Neuronal stem cell (in vitro differentiated cells): ENCODE data around the gene PRXL2B.

ENCODE experiments used
- DNase-seq: peaks from one replicate; pipeline ENCODE4 v3.0.0-alpha.2; 2013; ENCODE audit warnings: low spot score
- H2AFZ ChIP-seq: one replicate; pipeline ENCODE4 v1.6.1; 2013; ENCODE audit warnings: mild to moderate bottlenecking, low read length, inconsistent platforms
- H2AK5ac ChIP-seq: 2 replicates; pipeline ENCODE4 v1.6.1; 2013; ENCODE audit warnings: low read depth, mild to moderate bottlenecking, inconsistent platforms, low read length, moderate library complexity, mixed read lengths
- H2BK120ac ChIP-seq: 2 replicates; pipeline ENCODE4 v1.6.1; 2013; ENCODE audit warnings: low read depth, mild to moderate bottlenecking, inconsistent platforms, low read length, moderate library complexity, mixed read lengths
- H2BK12ac ChIP-seq: one replicate; pipeline ENCODE4 v1.6.1; 2013; ENCODE audit warnings: low read length, inconsistent platforms
- H2BK15ac ChIP-seq: 2 replicates; pipeline ENCODE4 v1.6.1; 2013; ENCODE audit warnings: mild to moderate bottlenecking, low read length, inconsistent platforms, mixed read lengths
- H2BK5ac ChIP-seq: one replicate; pipeline ENCODE4 v1.6.1; 2013; ENCODE audit warnings: inconsistent platforms, mild to moderate bottlenecking, low read length, moderate library complexity
- H3K14ac ChIP-seq: one replicate; pipeline ENCODE4 v1.6.1; 2013; ENCODE audit warnings: low read length, inconsistent platforms
- H3K18ac ChIP-seq: 2 replicates; pipeline ENCODE4 v1.6.1; 2013; ENCODE audit warnings: low read length, inconsistent platforms
- H3K23ac ChIP-seq: 2 replicates; pipeline ENCODE4 v1.6.1; 2013; ENCODE audit warnings: low read depth, mild to moderate bottlenecking, mixed read lengths, low read length, inconsistent platforms; ENCODE audit not compliant: poor library complexity
- H3K27ac ChIP-seq: replicated peaks from 3 replicates; pipeline ENCODE4 v1.5.1; 2013; ENCODE audit warnings: low read length, inconsistent platforms
- H3K27me3 ChIP-seq, 3 experiments: 2 replicates each; pipeline ENCODE4 v1.6.1; 2013; ENCODE audit warnings: low read length in 3 of 3, mild to moderate bottlenecking in 2 of 3, inconsistent platforms in 1 of 3, low read depth in 1 of 3, mixed read lengths in 1 of 3, moderate library complexity in 1 of 3; ENCODE audit not compliant: control insufficient read depth in 3 of 3, insufficient read depth in 3 of 3
- H3K36me3 ChIP-seq, 2 donors: replicated peaks in 1 of 2; 2 replicates each; pipeline ENCODE4 v1.6.1; 2013; ENCODE audit warnings: low read length in 2 of 2; ENCODE audit not compliant: control insufficient read depth in 2 of 2, insufficient read depth in 2 of 2
- H3K4ac ChIP-seq: 2 replicates; pipeline ENCODE4 v1.6.1; 2013; ENCODE audit warnings: inconsistent platforms, mild to moderate bottlenecking, low read length, moderate library complexity
- H3K4me1 ChIP-seq, 2 donors: 1 replicate in 1 of 2; 2 replicates in 1 of 2; pipeline ENCODE4 v1.6.1; 2013; ENCODE audit warnings: low read length in 2 of 2, low read depth in 1 of 2; ENCODE audit not compliant: control insufficient read depth in 2 of 2, insufficient read depth in 1 of 2
- H3K4me2 ChIP-seq: one replicate; pipeline ENCODE4 v1.6.1; 2013; ENCODE audit warnings: mild to moderate bottlenecking, low read length, inconsistent platforms; ENCODE audit not compliant: insufficient read depth, poor library complexity, severe bottlenecking
- H3K4me3 ChIP-seq, 2 donors: 2 replicates each; pipeline ENCODE4 v1.5.1; 2013; ENCODE audit warnings: low read length in 2 of 2, mild to moderate bottlenecking in 2 of 2, inconsistent platforms in 1 of 2, moderate library complexity in 1 of 2
- H3K79me1 ChIP-seq: one replicate; pipeline ENCODE4 v1.6.1; 2013; ENCODE audit warnings: low read depth, mild to moderate bottlenecking, inconsistent platforms, low read length, moderate library complexity
- H3K9ac ChIP-seq: one replicate; pipeline ENCODE4 v1.6.1; 2013; ENCODE audit warnings: mild to moderate bottlenecking, low read depth, low read length, inconsistent platforms; ENCODE audit not compliant: poor library complexity
- H3K9me3 ChIP-seq, 2 donors: replicated peaks in 1 of 2; 2 replicates each; pipeline versions ENCODE3 to v1.6.1; 2013; ENCODE audit warnings: low read length in 2 of 2, mild to moderate bottlenecking in 2 of 2, inconsistent platforms in 1 of 2, low read depth in 1 of 2, mixed read lengths in 1 of 2, moderate library complexity in 1 of 2; ENCODE audit not compliant: control insufficient read depth in 2 of 2, insufficient read depth in 1 of 2
- H4K8ac ChIP-seq: one replicate; pipeline ENCODE4 v1.6.1; 2013; ENCODE audit warnings: low read depth, mild to moderate bottlenecking, inconsistent platforms, low read length, moderate library complexity
- H4K91ac ChIP-seq: one replicate; pipeline ENCODE4 v1.6.1; 2013; ENCODE audit warnings: low read length, low read depth, mild to moderate bottlenecking, inconsistent platforms; ENCODE audit not compliant: poor library complexity
- WGBS, 2 donors: extraction: QIAGEN DNeasy Blood & Tissue Kit; methylation state at CpG; one replicate each; pipeline ENCODE4 v1.1.7; 2013; ENCODE audit warnings: missing lambda C conversion rate in 2 of 2, mixed read lengths in 1 of 2; ENCODE audit not compliant: insufficient read length in 2 of 2, insufficient replicate concordance in 1 of 2; ENCODE audit errors: extremely low coverage in 2 of 2; 5-methylcytosine and 5-hydroxymethylcytosine counted together

Gene PRXL2B

DNA sequence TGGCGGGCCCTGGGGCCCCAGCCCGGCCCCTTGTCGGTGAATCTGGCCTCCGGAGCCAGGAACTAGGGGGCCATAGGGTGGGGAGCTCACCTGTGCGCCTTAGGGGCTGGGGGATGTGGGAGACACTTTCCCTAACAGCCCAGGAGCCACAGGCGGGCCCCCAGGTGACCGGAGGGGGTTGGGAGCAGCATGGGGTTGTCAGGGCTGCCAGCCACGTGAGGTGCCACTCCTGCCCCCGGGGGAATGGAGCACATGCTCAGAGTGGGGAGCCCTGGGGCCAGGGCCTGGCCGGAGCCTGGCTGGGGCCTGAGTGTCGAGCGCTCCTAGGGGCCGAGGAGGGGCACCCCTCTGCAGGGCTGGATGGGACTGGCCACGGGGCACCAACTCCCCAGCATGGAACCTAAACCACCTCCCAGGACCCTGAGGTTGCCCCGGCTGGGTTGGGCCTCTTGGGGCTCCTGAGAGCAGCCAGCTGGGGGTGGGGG, 19.9 kb downstream of the PRXL2B start:
- H3K23ac ChIP-seq: peak overlapping the region; percentile 73
- no peak for DNase-seq

GRCh38 chr1:2606881-2607621, 20.5 kb downstream of the PRXL2B start:
- Histone ChIP-seq H3K36me3 (no peaks in the 10 kb centered on the region), H3K4ac (no peak overlapping the region), H2BK15ac (peak overlapping the region; percentile 94), H3K27ac (no peak overlapping the region), H3K4me2 (no peak overlapping the region), H2BK12ac (peak overlapping the region; percentile 97), H3K9me3 (no peaks in the 10 kb centered on the region), H2BK120ac (peak overlapping the region; percentile 72), H3K4me3 (no peak overlapping the region), H3K23ac (peak overlapping the region; percentile 73), H3K9ac (no peak overlapping the region), H3K27me3 (peaks cover 0 to 45% (median 2%) of the 10 kb centered on the region in 3 experiments), H3K79me1 (no peaks in the 10 kb centered on the region), H4K91ac (no peak overlapping the region), H2BK5ac (peak overlapping the region; percentile 24), H2AK5ac (peak overlapping the region; percentile 98), H3K14ac (peak overlapping the region; percentile 56), H4K8ac (no peak overlapping the region), H3K18ac (peak overlapping the region; percentile 84), H3K4me1 (peaks cover 0 to 9% of the 10 kb centered on the region in 2 donors), H2AFZ (no peak overlapping the region)
- DNase-seq: no peak
- WGBS, 2 donors: no CpG with 5 or more reads among the region's 36 CpGs

More for the DNA sequence above, 19.9 kb downstream of the PRXL2B start:
- H2AFZ ChIP-seq: no peak overlapping the region
- peaks cover 0 to 8% of the 10 kb centered on the region in 2 donors for H3K4me1 ChIP-seq
- H3K4me3 ChIP-seq: no peak overlapping the region
- H3K9ac ChIP-seq: peak overlapping the region; percentile 4
- H3K18ac ChIP-seq: peak overlapping the region; percentile 71
- H2BK15ac ChIP-seq: peak overlapping the region; percentile 64
- H3K79me1 ChIP-seq: no peaks in the 10 kb centered on the region
- peak overlapping the region; percentile 24 for H2BK5ac ChIP-seq
- no peak overlapping the region for H3K4me2 ChIP-seq
- peaks cover 0 to 51% (median 4%) of the 10 kb centered on the region in 3 experiments for H3K27me3 ChIP-seq
- peak overlapping the region; percentile 97 for H2BK12ac ChIP-seq
- no peak overlapping the region for H3K27ac ChIP-seq
- peak overlapping the region; percentile 98 for H2AK5ac ChIP-seq
- peak overlapping the region; percentile 31 for H2BK120ac ChIP-seq
- H4K8ac ChIP-seq: no peak overlapping the region
- no peaks in the 10 kb centered on the region for H3K9me3 ChIP-seq
- no peak overlapping the region for H3K14ac ChIP-seq
- WGBS, 2 donors: no CpG with 5 or more reads among the region's 15 CpGs
- H3K36me3 ChIP-seq: no peaks in the 10 kb centered on the region
- no peak overlapping the region for H3K4ac ChIP-seq
- no peak overlapping the region for H4K91ac ChIP-seq

DNA sequence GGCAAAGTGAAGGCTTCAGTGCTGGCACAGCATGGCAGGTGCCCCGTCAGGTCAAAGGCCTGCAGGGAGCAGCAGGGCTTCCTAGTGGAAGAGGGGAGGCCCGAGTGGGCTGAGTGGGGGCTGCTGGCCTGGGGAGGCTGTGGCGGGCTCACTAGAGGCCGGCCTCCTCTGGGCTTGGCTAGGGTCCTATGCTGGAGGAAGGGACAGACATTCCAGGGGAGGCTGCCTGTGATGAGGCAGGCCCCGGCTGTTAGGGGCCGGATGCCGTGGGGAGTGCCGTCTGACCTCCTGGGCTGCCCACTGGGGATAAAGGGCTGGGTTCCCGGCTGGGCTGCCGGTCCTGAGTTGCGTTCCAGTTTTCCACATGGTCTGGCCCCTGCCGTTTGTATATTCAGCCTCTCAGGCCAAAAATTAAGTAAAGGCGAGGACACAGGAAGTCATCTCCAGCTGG, 21.1 kb downstream of the PRXL2B start:
- peak overlapping the region; percentile 98 for H2AK5ac ChIP-seq
- H3K4me1 ChIP-seq: peaks cover 0 to 9% of the 10 kb centered on the region in 2 donors
- H3K14ac ChIP-seq: peak overlapping the region; percentile 4
- H2AFZ ChIP-seq: no peak overlapping the region
- H4K91ac ChIP-seq: no peak overlapping the region
- peak overlapping the region; percentile 58 for H2BK12ac ChIP-seq
- no CpG with 5 or more reads among the region's 13 CpGs for WGBS, 2 donors
- H3K9me3 ChIP-seq: no peaks in the 10 kb centered on the region
- peak overlapping the region; percentile 94 for H2BK15ac ChIP-seq
- peak overlapping the region; percentile 72 for H2BK120ac ChIP-seq
- H4K8ac ChIP-seq: no peak overlapping the region
- no peaks in the 10 kb centered on the region for H3K36me3 ChIP-seq
- no peak overlapping the region for H3K4me3 ChIP-seq
- H3K23ac ChIP-seq: no peak overlapping the region
- H3K4me2 ChIP-seq: no peak overlapping the region
- peaks cover 0 to 39% (median 2%) of the 10 kb centered on the region in 3 experiments for H3K27me3 ChIP-seq
- H3K79me1 ChIP-seq: no peaks in the 10 kb centered on the region
- peak overlapping the region; percentile 44 for H3K9ac ChIP-seq
- no peak overlapping the region for H3K27ac ChIP-seq
- H3K18ac ChIP-seq: peak overlapping the region; percentile 84
- DNase-seq: no peak
- no peak overlapping the region for H3K4ac ChIP-seq
- no peak overlapping the region for H2BK5ac ChIP-seq

DNA sequence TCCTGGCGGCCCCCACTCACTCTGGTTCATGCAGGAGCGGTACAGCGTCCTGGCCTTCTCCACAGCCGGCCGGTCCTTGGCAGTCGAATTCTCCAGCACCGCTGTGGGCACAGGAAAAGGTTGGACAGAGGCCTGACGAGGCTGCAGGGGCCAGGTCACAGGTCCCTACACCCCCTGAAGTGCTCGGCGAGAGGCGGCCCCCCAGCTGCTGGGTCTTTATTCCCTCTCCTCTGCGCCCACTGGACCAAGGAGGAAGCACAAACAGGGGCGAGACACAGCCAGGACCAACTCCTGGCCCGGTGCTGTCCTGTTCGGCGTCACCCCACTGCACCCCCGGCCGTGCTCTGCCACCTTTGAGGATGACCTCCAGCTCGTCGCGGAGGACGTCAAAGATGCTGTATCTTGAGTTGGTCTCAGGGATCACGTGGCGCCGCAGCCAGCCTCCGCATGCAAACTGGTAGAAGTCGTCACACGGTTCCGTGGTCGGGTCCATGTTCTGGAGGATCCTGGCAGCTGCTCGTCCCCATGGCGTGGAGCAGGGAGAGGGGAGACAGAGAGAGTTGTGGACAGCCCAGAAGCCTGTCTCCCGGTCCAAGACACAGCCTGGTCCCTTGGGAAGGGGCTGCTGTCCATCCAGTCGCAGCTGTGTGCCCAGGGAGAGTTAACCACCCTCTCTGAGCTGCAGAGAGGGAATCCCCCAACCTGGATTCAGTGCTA, 22.9 kb downstream of the PRXL2B start:
- no peak overlapping the region for H3K4me3 ChIP-seq
- no peak overlapping the region for H3K27ac ChIP-seq
- H3K14ac ChIP-seq: peak overlapping the region; percentile 67
- peak overlapping the region; percentile 77 for H3K23ac ChIP-seq
- peak overlapping the region; percentile 32 for H4K8ac ChIP-seq
- peak overlapping the region; percentile 89 for H2BK12ac ChIP-seq
- no CpG with 5 or more reads among the region's 34 CpGs for WGBS, 2 donors
- no peak for DNase-seq
- H2AFZ ChIP-seq: no peak overlapping the region
- peak overlapping the region; percentile 35 for H2BK5ac ChIP-seq
- H3K4ac ChIP-seq: peak overlapping the region; percentile 61
- H4K91ac ChIP-seq: no peak overlapping the region
- peak overlapping the region; percentile 50 for H3K9ac ChIP-seq
- no peaks in the 10 kb centered on the region for H3K79me1 ChIP-seq
- H3K18ac ChIP-seq: peak overlapping the region; percentile 85
- peaks cover 0 to 3% of the 10 kb centered on the region in 2 donors for H3K9me3 ChIP-seq
- peaks cover 0 to 30% (median 2%) of the 10 kb centered on the region in 3 experiments for H3K27me3 ChIP-seq
- H2BK15ac ChIP-seq: peak overlapping the region; percentile 93
- H3K36me3 ChIP-seq: no peaks in the 10 kb centered on the region
- H3K4me2 ChIP-seq: no peak overlapping the region
- peak overlapping the region; percentile 82 for H2BK120ac ChIP-seq
- peak overlapping the region; percentile 99 for H2AK5ac ChIP-seq
- H3K4me1 ChIP-seq: peaks cover 0 to 9% of the 10 kb centered on the region in 2 donors
